ENCODE data around the gene PDIA5.

PDIA5 gene

DNA sequence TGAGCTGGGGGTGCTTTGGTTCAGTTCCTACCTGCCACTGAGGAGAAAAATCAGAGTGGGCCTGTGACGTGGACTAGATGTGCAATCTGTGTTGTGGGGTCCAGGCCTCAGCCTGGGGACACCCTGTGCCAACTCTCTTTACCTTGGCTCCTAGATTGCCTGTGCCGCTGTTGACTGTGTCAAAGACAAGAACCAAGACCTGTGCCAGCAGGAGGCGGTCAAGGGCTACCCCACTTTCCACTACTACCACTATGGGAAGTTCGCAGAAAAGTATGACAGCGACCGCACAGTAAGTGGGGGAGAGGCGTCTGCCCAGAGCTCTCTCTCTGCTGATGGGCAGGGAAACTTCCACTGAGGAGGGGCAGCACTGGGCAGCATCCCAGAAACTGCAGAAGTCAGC is 94.3 kb downstream of the PDIA5 start:
- TF ChIP-seq, protein P1, sequence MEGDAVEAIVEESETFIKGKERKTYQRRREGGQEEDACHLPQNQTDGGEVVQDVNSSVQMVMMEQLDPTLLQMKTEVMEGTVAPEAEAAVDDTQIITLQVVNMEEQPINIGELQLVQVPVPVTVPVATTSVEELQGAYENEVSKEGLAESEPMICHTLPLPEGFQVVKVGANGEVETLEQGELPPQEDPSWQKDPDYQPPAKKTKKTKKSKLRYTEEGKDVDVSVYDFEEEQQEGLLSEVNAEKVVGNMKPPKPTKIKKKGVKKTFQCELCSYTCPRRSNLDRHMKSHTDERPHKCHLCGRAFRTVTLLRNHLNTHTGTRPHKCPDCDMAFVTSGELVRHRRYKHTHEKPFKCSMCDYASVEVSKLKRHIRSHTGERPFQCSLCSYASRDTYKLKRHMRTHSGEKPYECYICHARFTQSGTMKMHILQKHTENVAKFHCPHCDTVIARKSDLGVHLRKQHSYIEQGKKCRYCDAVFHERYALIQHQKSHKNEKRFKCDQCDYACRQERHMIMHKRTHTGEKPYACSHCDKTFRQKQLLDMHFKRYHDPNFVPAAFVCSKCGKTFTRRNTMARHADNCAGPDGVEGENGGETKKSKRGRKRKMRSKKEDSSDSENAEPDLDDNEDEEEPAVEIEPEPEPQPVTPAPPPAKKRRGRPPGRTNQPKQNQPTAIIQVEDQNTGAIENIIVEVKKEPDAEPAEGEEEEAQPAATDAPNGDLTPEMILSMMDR (IDR thresholded peaks at IDR 0.05; ENCODE audit: insufficient read depth, low read depth, low read length, missing control alignments): no peak
- no peak for DNase-seq (ENCODE audit: low read depth)
- H3K4me3 ChIP-seq (ENCODE audit: low read depth, low read length): no peak overlapping the region

GRCh38 chr3:123163141-123163540 is 96.3 kb downstream of the PDIA5 start:
- DNase-seq (ENCODE audit: low read depth): no peak
- no peak overlapping the region for H3K4me3 ChIP-seq (ENCODE audit: low read depth, low read length)
- TF ChIP-seq, protein P1 (IDR thresholded peaks at IDR 0.05; ENCODE audit: insufficient read depth, low read depth, low read length, missing control alignments): no peak

DNA sequence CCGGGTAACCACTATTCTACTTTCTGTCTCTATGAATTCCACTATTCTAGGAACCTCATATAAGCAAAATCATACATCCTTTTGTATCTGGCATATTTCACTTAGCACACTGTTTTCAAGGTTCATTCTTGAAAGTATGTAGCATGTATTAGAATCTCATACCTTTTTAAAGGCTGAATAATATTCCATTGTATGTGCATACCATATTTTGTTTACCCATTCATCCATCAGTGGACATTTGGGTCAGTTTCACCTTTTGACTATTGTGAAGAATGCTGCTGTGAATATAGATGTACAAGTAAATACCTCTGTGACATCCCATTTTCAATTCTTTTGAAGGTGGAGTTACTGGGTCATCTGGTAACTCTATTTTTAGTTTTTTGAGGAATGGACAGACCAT is 98.3 kb downstream of the PDIA5 start:
- TF ChIP-seq, protein P1 (IDR thresholded peaks at IDR 0.05; ENCODE audit: insufficient read depth, low read depth, low read length, missing control alignments): no peak
- DNase-seq (ENCODE audit: low read depth): no peak
- no peak overlapping the region for H3K4me3 ChIP-seq (ENCODE audit: low read depth, low read length)

DNA sequence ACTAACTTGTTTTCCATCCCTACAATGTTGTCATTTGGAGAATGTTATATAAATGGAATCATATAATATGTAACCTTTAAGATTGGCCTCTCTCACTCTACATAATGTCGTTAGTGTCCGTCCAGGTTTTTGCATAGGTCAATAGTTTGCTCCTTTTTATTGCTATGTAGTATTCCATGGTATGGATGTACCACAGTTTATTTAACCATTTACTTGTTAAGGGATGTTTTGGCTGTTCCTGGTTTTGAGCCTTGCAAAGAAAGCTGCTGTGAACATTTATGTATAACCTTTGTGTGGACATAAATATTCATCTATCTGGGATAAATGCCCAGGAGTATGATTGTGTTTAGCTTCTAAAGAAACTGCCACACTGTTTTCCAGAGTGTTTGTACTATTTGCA is 100.9 kb downstream of the PDIA5 start:
- TF ChIP-seq, protein P1 (IDR thresholded peaks at IDR 0.05; ENCODE audit: insufficient read depth, low read depth, low read length, missing control alignments): no peak

GRCh38 chr3:123168122-123168521 is 101.3 kb downstream of the PDIA5 start:
- DNase-seq (ENCODE audit: low read depth): no peak
- TF ChIP-seq, protein P1 (IDR thresholded peaks at IDR 0.05; ENCODE audit: insufficient read depth, low read depth, low read length, missing control alignments): no peak

More for the DNA sequence above, 100.9 kb downstream of the PDIA5 start:
- DNase-seq (ENCODE audit: low read depth): no peak
- H3K4me3 ChIP-seq (ENCODE audit: low read depth, low read length): no peak overlapping the region

GRCh38 chr3:123168605-123169004 is 101.8 kb downstream of the PDIA5 start:
- no peak overlapping the region for H3K4me3 ChIP-seq (ENCODE audit: low read depth, low read length)
- TF ChIP-seq, protein P1 (IDR thresholded peaks at IDR 0.05; ENCODE audit: insufficient read depth, low read depth, low read length, missing control alignments): no peak
- no peak for DNase-seq (ENCODE audit: low read depth)

More at GRCh38 chr3:123168122-123168521, 101.3 kb downstream of the PDIA5 start:
- no peak overlapping the region for H3K4me3 ChIP-seq (ENCODE audit: low read depth, low read length)

- H3K4me3 ChIP-seq (ENCODE audit: low read depth, low read length): no peak overlapping the region
Observed at GRCh38 chr3:123169492-123169929, 102.7 kb downstream of the PDIA5 start.

More at GRCh38 chr3:123169492-123169929, 102.7 kb downstream of the PDIA5 start:
- TF ChIP-seq, protein P1 (IDR thresholded peaks at IDR 0.05; ENCODE audit: insufficient read depth, low read depth, low read length, missing control alignments): no peak
- no peak for DNase-seq (ENCODE audit: low read depth)
